Parathyroid adenoma (tissue), 2 donors: ENCODE results near the gene WNT3.

Experiments used
- H2AFZ ChIP-seq: fragments of 300-600 bp; sonication (generic); one replicate; pipeline ENCODE4 v1.7.0; 2017; ENCODE audit warnings: antibody characterized with exemption, mild to moderate bottlenecking
- H3K27ac ChIP-seq: fragments of 300-600 bp; sonication (generic); one replicate; pipeline ENCODE4 v1.7.0; 2017
- H3K27me3 ChIP-seq: fragments of 300-600 bp; sonication (generic); one replicate; pipeline ENCODE4 v1.7.0; 2017; ENCODE audit warnings: low read length; ENCODE audit not compliant: control insufficient read depth, insufficient read depth
- H3K36me3 ChIP-seq: fragments of 300-600 bp; sonication (generic); one replicate; pipeline ENCODE4 v1.7.0; 2017; ENCODE audit warnings: low read length; ENCODE audit not compliant: control insufficient read depth, insufficient read depth
- H3K4me1 ChIP-seq: fragments of 300-600 bp; sonication (generic); one replicate; pipeline ENCODE4 v1.7.0; 2017; ENCODE audit warnings: control low read depth
- H3K4me2 ChIP-seq: fragments of 300-600 bp; sonication (generic); one replicate; pipeline ENCODE4 v1.7.0; 2017; ENCODE audit warnings: low read length
- H3K4me3 ChIP-seq: fragments of 300-600 bp; sonication (generic); one replicate; pipeline ENCODE4 v1.7.0; 2017; ENCODE audit warnings: low read depth, low read length
- H3K79me2 ChIP-seq: fragments of 300-600 bp; sonication (generic); one replicate; pipeline ENCODE4 v1.7.0; 2017; ENCODE audit warnings: control low read depth
- H3K9ac ChIP-seq: fragments of 300-600 bp; sonication (generic); one replicate; pipeline ENCODE4 v1.7.0; 2017; ENCODE audit warnings: mild to moderate bottlenecking
- H3K9me3 ChIP-seq: fragments of 300-600 bp; sonication (generic); one replicate; pipeline ENCODE4 v1.7.0; 2017; ENCODE audit warnings: low read length; ENCODE audit not compliant: control insufficient read depth
- TF ChIP-seq, protein P1 (sequence below): fragments of 300-600 bp; sonication (generic); IDR thresholded peaks from one replicate; pipeline ENCODE4 v1.7.0; 2017; ENCODE audit warnings: antibody characterized with exemption, mild to moderate bottlenecking
- donor health status: primary hyperparathyroidism.

Gene WNT3

GRCh38 chr17:46789610-46790009, 28.9 kb downstream of the WNT3 start:
- Histone ChIP-seq H3K79me2 (no peaks in the 10 kb centered on the region), H3K27me3 (no peaks in the 10 kb centered on the region), H3K9me3 (no peaks in the 10 kb centered on the region), H3K4me3 (no peak overlapping the region), H3K4me2 (no peak overlapping the region), H3K36me3 (no peaks in the 10 kb centered on the region), H3K4me1 (no peaks in the 10 kb centered on the region), H3K27ac (no peak overlapping the region), H2AFZ (no peak overlapping the region), H3K9ac (no peak overlapping the region)
- TF ChIP-seq, protein P1, sequence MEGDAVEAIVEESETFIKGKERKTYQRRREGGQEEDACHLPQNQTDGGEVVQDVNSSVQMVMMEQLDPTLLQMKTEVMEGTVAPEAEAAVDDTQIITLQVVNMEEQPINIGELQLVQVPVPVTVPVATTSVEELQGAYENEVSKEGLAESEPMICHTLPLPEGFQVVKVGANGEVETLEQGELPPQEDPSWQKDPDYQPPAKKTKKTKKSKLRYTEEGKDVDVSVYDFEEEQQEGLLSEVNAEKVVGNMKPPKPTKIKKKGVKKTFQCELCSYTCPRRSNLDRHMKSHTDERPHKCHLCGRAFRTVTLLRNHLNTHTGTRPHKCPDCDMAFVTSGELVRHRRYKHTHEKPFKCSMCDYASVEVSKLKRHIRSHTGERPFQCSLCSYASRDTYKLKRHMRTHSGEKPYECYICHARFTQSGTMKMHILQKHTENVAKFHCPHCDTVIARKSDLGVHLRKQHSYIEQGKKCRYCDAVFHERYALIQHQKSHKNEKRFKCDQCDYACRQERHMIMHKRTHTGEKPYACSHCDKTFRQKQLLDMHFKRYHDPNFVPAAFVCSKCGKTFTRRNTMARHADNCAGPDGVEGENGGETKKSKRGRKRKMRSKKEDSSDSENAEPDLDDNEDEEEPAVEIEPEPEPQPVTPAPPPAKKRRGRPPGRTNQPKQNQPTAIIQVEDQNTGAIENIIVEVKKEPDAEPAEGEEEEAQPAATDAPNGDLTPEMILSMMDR = no peak

- no peaks in the 10 kb centered on the region for H3K79me2 ChIP-seq
- H3K4me3 ChIP-seq = no peak overlapping the region
- H3K27ac ChIP-seq = no peak overlapping the region
- no peaks in the 10 kb centered on the region for H3K9me3 ChIP-seq
- no peaks in the 10 kb centered on the region for H3K36me3 ChIP-seq
- H3K4me2 ChIP-seq = no peak overlapping the region
- TF ChIP-seq, protein P1 = no peak
- H3K4me1 ChIP-seq = no peaks in the 10 kb centered on the region
- no peaks in the 10 kb centered on the region for H3K27me3 ChIP-seq
- no peak overlapping the region for H2AFZ ChIP-seq
- H3K9ac ChIP-seq = no peak overlapping the region
Observed at GRCh38 chr17:46788796-46789195, 29.7 kb downstream of the WNT3 start.

GRCh38 chr17:46788300-46788699, 30.2 kb downstream of the WNT3 start:
- H3K79me2 ChIP-seq = no peaks in the 10 kb centered on the region
- no peaks in the 10 kb centered on the region for H3K4me1 ChIP-seq
- no peak overlapping the region for H3K9ac ChIP-seq
- no peak overlapping the region for H3K27ac ChIP-seq
- no peak overlapping the region for H2AFZ ChIP-seq
- H3K27me3 ChIP-seq = no peaks in the 10 kb centered on the region
- H3K4me3 ChIP-seq = no peak overlapping the region
- TF ChIP-seq, protein P1 = no peak
- H3K4me2 ChIP-seq = no peak overlapping the region
- H3K36me3 ChIP-seq = no peaks in the 10 kb centered on the region
- H3K9me3 ChIP-seq = no peaks in the 10 kb centered on the region

- Histone ChIP-seq H3K4me2 (no peak overlapping the region), H3K27me3 (no peaks in the 10 kb centered on the region), H3K9me3 (no peaks in the 10 kb centered on the region), H3K9ac (no peak overlapping the region), H3K4me3 (no peak overlapping the region), H3K27ac (no peak overlapping the region), H2AFZ (no peak overlapping the region), H3K79me2 (no peaks in the 10 kb centered on the region), H3K4me1 (no peaks in the 10 kb centered on the region), H3K36me3 (no peaks in the 10 kb centered on the region)
- TF ChIP-seq, protein P1 = no peak
Observed at GRCh38 chr17:46787478-46787877, 31.0 kb downstream of the WNT3 start.

DNA sequence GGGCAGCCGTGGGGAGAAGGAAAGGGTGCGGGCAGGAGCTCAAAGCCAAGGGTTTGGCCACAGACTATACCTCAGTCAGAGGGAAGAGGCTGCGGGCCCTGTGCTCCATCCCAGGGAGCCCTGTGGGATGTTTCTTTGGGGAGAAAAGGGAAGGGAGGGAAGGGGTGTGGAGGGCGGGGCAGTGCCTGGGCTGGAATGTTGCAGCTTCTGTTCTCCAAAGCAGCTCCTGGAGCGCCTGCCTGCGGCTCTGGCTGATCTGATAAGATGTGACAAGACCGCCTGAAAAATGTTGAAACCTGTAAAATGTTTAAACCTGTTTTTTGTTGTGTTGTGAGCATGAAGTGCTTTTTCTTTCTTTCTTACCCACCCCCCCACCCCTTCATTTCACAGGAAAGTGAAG, 32.8 kb downstream of the WNT3 start:
- H3K4me1 ChIP-seq = no peaks in the 10 kb centered on the region
- no peak overlapping the region for H3K27ac ChIP-seq
- no peaks in the 10 kb centered on the region for H3K27me3 ChIP-seq
- TF ChIP-seq, protein P1 = no peak
- no peaks in the 10 kb centered on the region for H3K9me3 ChIP-seq
- no peaks in the 10 kb centered on the region for H3K36me3 ChIP-seq
- no peak overlapping the region for H3K4me2 ChIP-seq
- no peak overlapping the region for H2AFZ ChIP-seq
- H3K79me2 ChIP-seq = no peaks in the 10 kb centered on the region
- no peak overlapping the region for H3K9ac ChIP-seq
- no peak overlapping the region for H3K4me3 ChIP-seq
